K562 (cell line): ENCODE data around the gene XAB2. TPM values are rescaled to one million over a fixed set of nuclear protein-coding genes. Genes with fewer than 3 reads are reported as not detected.

Experiments
- ATAC-seq: fragments of 200-7000 bp; cut with Tn5 transposase; 3 replicates; pipeline ENCODE4 v1.9.1; 2020; ENCODE audit warnings: moderate library complexity
- BruUV-seq: library from RNA; stranded (reverse); fragments of 400-500 nt; replicated peaks from 2 replicates; lab custom pipeline; 2021; lab: Mats Ljungman, UMichigan
- CTCF ChIA-PET: fragments of 300-600 bp; formaldehyde crosslinking; extraction: SDS; loops from one replicate; lab custom pipeline; 2021; ENCODE audit warnings: low intra/inter-chr PET ratio; lab: Yijun Ruan, JAX
- POLR2A ChIA-PET: fragments of 300-600, 350-650 bp; sonication (Branson Sonifier 250); formaldehyde crosslinking; extraction: SDS; loops from one replicate; lab custom pipeline; 2021; ENCODE audit warnings: antibody characterized with exemption, inconsistent platforms; lab: Yijun Ruan, JAX
- DNase-seq, 4 experiments: peaks; one replicate each; pipeline versions ENCODE4 v3.0.0 to v3.0.0-alpha.2; 2011 to 2018; ENCODE audit warnings: low spot score in 3 of 4, mixed read lengths in 3 of 4; ENCODE audit errors: extremely low read depth in 1 of 4
- FAIRE-seq: peaks from 2 replicates; lab custom pipeline; 2011; peaks lifted over from hg19 to GRCh38; lab: Jason Lieb, UNC
- H2AFZ ChIP-seq: 2 replicates; pipeline ENCODE4 v1.6.0; 2011; ENCODE audit warnings: low read depth, low read length, control low read depth, inconsistent platforms
- H3K27ac ChIP-seq: fragments of 200-600 bp; 3 replicates; pipeline ENCODE4 v1.8.0; 2011; ENCODE audit warnings: low read depth, mild to moderate bottlenecking, control low read depth, inconsistent platforms, low read length, moderate library complexity, mixed read lengths; ENCODE audit errors: extremely low read depth
- H3K27me3 ChIP-seq, 2 experiments: fragments of 300-600 bp in 1 of 2; 2 replicates in 1 of 2; 3 replicates in 1 of 2; pipeline versions ENCODE4 v1.6.0 to v1.8.0; 2011; ENCODE audit warnings: inconsistent platforms in 2 of 2, low read length in 2 of 2, mild to moderate bottlenecking in 1 of 2, mixed read lengths in 1 of 2, moderate library complexity in 1 of 2; ENCODE audit not compliant: control insufficient read depth in 2 of 2, insufficient read depth in 2 of 2
- H3K36me3 ChIP-seq: fragments of 300-600 bp; 3 replicates; pipeline ENCODE4 v1.8.0; 2011; ENCODE audit warnings: mild to moderate bottlenecking, low read length, inconsistent platforms; ENCODE audit not compliant: control insufficient read depth, insufficient read depth
- H3K4me1 ChIP-seq, 2 experiments: fragments of 200-600 bp in 1 of 2; replicated peaks in 1 of 2; 2 replicates in 1 of 2; 3 replicates in 1 of 2; pipeline versions ENCODE4 v1.5.1 to v1.8.0; 2011; ENCODE audit warnings: inconsistent platforms in 2 of 2, low read length in 2 of 2, mild to moderate bottlenecking in 1 of 2, mixed read lengths in 1 of 2, moderate library complexity in 1 of 2; ENCODE audit not compliant: control insufficient read depth in 2 of 2, insufficient read depth in 2 of 2
- H3K4me2 ChIP-seq: 2 replicates; pipeline ENCODE4 v1.6.1; 2011; ENCODE audit warnings: low read length, control low read depth, inconsistent platforms, mixed read lengths; ENCODE audit not compliant: insufficient read depth
- H3K4me3 ChIP-seq: fragments of 200-600 bp; sonication (generic), shearing (Covaris generic); 2 replicates; pipeline ENCODE4 v1.5.1; 2016; ENCODE audit warnings: control low read depth, inconsistent platforms
- H3K79me2 ChIP-seq: fragments of 200-600 bp; 3 replicates; pipeline ENCODE4 v1.8.0; 2011; ENCODE audit warnings: low read length, inconsistent platforms; ENCODE audit not compliant: control insufficient read depth, insufficient read depth
- H3K9ac ChIP-seq, 2 experiments: 2 replicates each; pipeline versions ENCODE4 v1.6.0 to v1.6.1; 2011; ENCODE audit warnings: low read depth in 2 of 2, low read length in 2 of 2, control low read depth in 1 of 2, inconsistent platforms in 1 of 2, mild to moderate bottlenecking in 1 of 2, mixed read lengths in 1 of 2; ENCODE audit not compliant: insufficient read depth in 1 of 2
- H3K9me1 ChIP-seq: one replicate; pipeline ENCODE4 v1.6.0; 2011; ENCODE audit warnings: inconsistent platforms, mild to moderate bottlenecking, low read length, moderate library complexity; ENCODE audit not compliant: control insufficient read depth, insufficient read depth
- H3K9me3 ChIP-seq: replicated peaks from 2 replicates; pipeline ENCODE4 v1.5.1; 2011; ENCODE audit warnings: low read depth, low read length, inconsistent platforms; ENCODE audit not compliant: control insufficient read depth, insufficient read depth
- H4K20me1 ChIP-seq: replicated peaks from 2 replicates; pipeline ENCODE4 v1.6.1; 2011; ENCODE audit warnings: low read length, inconsistent platforms, mixed read lengths; ENCODE audit not compliant: control insufficient read depth, insufficient read depth
- CTBP1 ChIP-seq: fragments of 450-650 bp; IDR thresholded peaks from 2 replicates; pipeline ENCODE4 v1.6.1; 2016; ENCODE audit warnings: borderline replicate concordance
- CTCF ChIP-seq, 3 experiments: IDR thresholded peaks in 2 of 3; conservative IDR thresholded peaks in 1 of 3; 2 replicates each; pipeline ENCODE4 v1.5.1; 2011 to 2012; ENCODE audit warnings: low read length in 3 of 3, mild to moderate bottlenecking in 3 of 3, control low read depth in 2 of 3, improper control_type of control experiment in 1 of 3, inconsistent platforms in 1 of 3, low read depth in 1 of 3, mixed read lengths in 1 of 3, moderate library complexity in 1 of 3; ENCODE audit not compliant: insufficient read depth in 2 of 3
- CTCFL ChIP-seq: IDR thresholded peaks from 2 replicates; pipeline ENCODE4 v1.6.1; 2011; ENCODE audit warnings: borderline replicate concordance, low read depth, mild to moderate bottlenecking, moderate library complexity, low read length; ENCODE audit not compliant: insufficient read depth, poor library complexity, severe bottlenecking
- ESRRA ChIP-seq: fragments of 450-650 bp; IDR thresholded peaks from 2 replicates; pipeline ENCODE4 v1.6.1; 2014; ENCODE audit warnings: low read depth, mild to moderate bottlenecking, moderate library complexity, borderline replicate concordance
- KDM1A ChIP-seq, 2 experiments: fragments of 450-650 bp; IDR thresholded peaks; 2 replicates each; pipeline ENCODE4 v1.6.1; 2016; ENCODE audit warnings: mild to moderate bottlenecking in 2 of 2
- REST ChIP-seq, 2 experiments: fragments of 450-650 bp; formaldehyde crosslinking in 1 of 2; IDR thresholded peaks; 2 replicates each; pipeline versions ENCODE4 v1.4.0 to v1.6.1; 2014 to 2020; ENCODE audit warnings: mild to moderate bottlenecking in 2 of 2, borderline replicate concordance in 1 of 2, low read depth in 1 of 2
- WGBS: fragments of 100-300 bp; shearing (Covaris generic); methylation state at CpG from one replicate; pipeline ENCODE4 v1.1.6; 2016; ENCODE audit warnings: low coverage, mixed read lengths; ENCODE audit not compliant: insufficient coverage; ENCODE audit errors: missing lambda C conversion rate; 5-methylcytosine and 5-hydroxymethylcytosine counted together
- in situ Hi-C: fragments of 300-500 bp; cut with MboI; formaldehyde crosslinking; loops from 4 replicates; pipeline ENCODE4 v1.15.0; 2018; ENCODE audit warnings: inconsistent platforms, mixed read lengths
- intact Hi-C: fragments of 100-400 bp; cut with micrococcal nuclease; formaldehyde crosslinking; loops from 2 replicates; pipeline ENCODE4 v1.14.2; 2022
- polyA plus RNA-seq, 8 experiments: library from polyadenylated mRNA; depleted of rRNA in 4 of 8; stranded (reverse) in 5 of 8; unstranded in 3 of 8; fragments of >200 nt; fragmentation: Nextera tagmentation in 2 of 8; fragmentation: Illumina TruSeq in 1 of 8; extraction: Ambion mirVana in 2 of 8; extraction: Trizol in 1 of 8; gene quantifications; 2 replicates each; pipeline versions ENCODE4 v1.2.1 to v1.2.3, GENCODE V29; 2011 to 2014; ENCODE audit warnings: inconsistent platforms in 1 of 8, missing spikeins in 1 of 8
- total RNA-seq, 7 experiments: library from RNA; depleted of rRNA in 6 of 7; stranded (reverse); fragments of >200 nt in 6 of 7; fragmentation: Illumina TruSeq in 2 of 7; extraction: Trizol in 2 of 7; gene quantifications; 2 replicates each; pipeline versions ENCODE4 v1.2.1 to v1.2.3, GENCODE V29; 2011 to 2021; ENCODE audit warnings: low replicate concordance in 1 of 7

XAB2 gene
- total and polyA plus RNA-seq, 9 of the 15 experiments (the other 6 are each of a cell fraction or from before 2014, with no cell fraction given): 0.21 to 58.3 (median 20.0) TPM

- no peak for FAIRE-seq
- intact Hi-C loops (no loop called here), in situ Hi-C loops (loop anchor here (5.0 kb wide), 1 partner anchor 90 kb away; no protein-coding TSS in a partner anchor)
- H3K36me3 ChIP-seq: peaks cover 7% of the 10 kb centered on the region; the same call in 2 of the 3 replicates
- H3K27ac ChIP-seq: no peak overlapping the region
- peaks cover 15% of the 10 kb centered on the region; the same call in 2 of the 3 replicates for H3K79me2 ChIP-seq
- WGBS: 10% methylated on average over 12 of the region's 12 CpGs
- no TSS peak for BruUV-seq
- peak; percentile 44 for ATAC-seq
- POLR2A ChIA-PET: interaction anchor here (0.6 kb wide), 1 partner anchor 114 kb away, joined by 3 read pairs; no protein-coding TSS in a partner anchor
- no peak for DNase-seq
- no peak overlapping the region for H2AFZ ChIP-seq
- no peak overlapping the region for H3K9ac ChIP-seq
- H3K9me1 ChIP-seq: peaks cover 3% of the 10 kb centered on the region
- peaks cover 5% of the 10 kb centered on the region; the same call in 1 of the 2 replicates for H3K9me3 ChIP-seq
- peaks cover 10 to 26% of the 10 kb centered on the region in 2 experiments; a peak in 4 of 5 replicates for H3K4me1 ChIP-seq
- CTCF ChIA-PET: interaction anchor here (0.6 to 1.3 kb wide), 3 partner anchors 84 to 122 kb away, joined by 4 to 9 read pairs (median 6); no protein-coding TSS in a partner anchor
- H3K4me2 ChIP-seq: no peak overlapping the region
- H4K20me1 ChIP-seq: no peaks in the 10 kb centered on the region
- H3K4me3 ChIP-seq: no peak overlapping the region
- H3K27me3 ChIP-seq: 0 out of 5 replicates have a peak, but pooled peaks cover 0 to 8% of the 10 kb centered on the region in 2 experiments
- TF ChIP-seq CTCFL: peak; percentile 7
- TF ChIP-seq REST (IDR thresholded peaks at IDR 0.05; ENCODE audit: borderline replicate concordance): peak; percentile 17; the same call in 1 of the 2 replicates
- TF ChIP-seq REST (CRISPR knock-in tag; IDR thresholded peaks at IDR 0.05; ENCODE audit: low read depth): no peak
- TF ChIP-seq KDM1A (IDR thresholded peaks at IDR 0.05): 0 out of 4 replicates have a peak, but pooled peaks of 1 of the 2 experiments have one; percentile 26
- TF ChIP-seq CTCF (IDR thresholded peaks at IDR 0.05 in 2 of 3, conservative IDR thresholded peaks at IDR 0.05 in 1 of 3; ENCODE audit: insufficient read depth in 2 of 3, low read depth in 1 of 3, low read length in 3 of 3): 0 out of 6 replicates have a peak, but pooled peaks of 2 of the 3 experiments have one; percentile 8 to 26
- TF ChIP-seq ESRRA: peak; percentile 91
- peak; percentile 89; the same call in 1 of the 2 replicates for TF ChIP-seq CTBP1
These were observed 48.4 kb upstream of the XAB2 start for GRCh38 chr19:7677669-7678311.
